ENCODE results near the gene MAS1L.

DNA sequence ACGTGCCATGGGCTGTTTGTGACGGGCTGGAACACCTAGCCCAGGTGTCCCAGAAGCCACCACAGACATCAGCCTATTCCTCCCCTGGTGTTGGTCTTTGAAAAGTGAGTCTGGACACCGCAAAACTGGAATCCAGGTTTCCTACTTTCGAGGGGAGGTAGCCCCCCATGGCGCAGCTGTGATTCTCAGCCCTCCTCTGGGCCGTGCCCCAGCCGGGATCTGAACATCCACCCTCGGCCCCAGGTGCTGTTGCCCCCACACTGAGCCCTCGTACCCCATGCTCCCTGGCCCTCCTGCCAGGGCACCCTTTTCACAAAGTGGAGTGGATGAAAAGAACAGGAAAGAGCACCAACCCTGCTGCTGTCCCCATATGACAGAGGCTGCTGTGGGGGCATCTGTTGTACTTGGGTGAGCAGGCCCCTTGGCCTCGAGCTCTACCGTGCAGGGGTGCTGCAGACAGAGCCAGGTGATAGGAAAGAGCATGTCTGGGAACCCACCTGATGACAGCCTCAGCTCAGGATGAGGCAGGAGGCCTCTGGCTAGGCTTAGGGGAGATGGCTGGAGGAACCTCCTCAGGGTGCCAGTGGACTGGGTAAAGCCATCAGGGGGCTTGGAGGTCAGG lies 18.8 kb upstream of the MAS1L start:
- TF ChIP-seq JUND (IDR thresholded peaks at IDR 0.05), result no peak
- TF ChIP-seq, protein P1, sequence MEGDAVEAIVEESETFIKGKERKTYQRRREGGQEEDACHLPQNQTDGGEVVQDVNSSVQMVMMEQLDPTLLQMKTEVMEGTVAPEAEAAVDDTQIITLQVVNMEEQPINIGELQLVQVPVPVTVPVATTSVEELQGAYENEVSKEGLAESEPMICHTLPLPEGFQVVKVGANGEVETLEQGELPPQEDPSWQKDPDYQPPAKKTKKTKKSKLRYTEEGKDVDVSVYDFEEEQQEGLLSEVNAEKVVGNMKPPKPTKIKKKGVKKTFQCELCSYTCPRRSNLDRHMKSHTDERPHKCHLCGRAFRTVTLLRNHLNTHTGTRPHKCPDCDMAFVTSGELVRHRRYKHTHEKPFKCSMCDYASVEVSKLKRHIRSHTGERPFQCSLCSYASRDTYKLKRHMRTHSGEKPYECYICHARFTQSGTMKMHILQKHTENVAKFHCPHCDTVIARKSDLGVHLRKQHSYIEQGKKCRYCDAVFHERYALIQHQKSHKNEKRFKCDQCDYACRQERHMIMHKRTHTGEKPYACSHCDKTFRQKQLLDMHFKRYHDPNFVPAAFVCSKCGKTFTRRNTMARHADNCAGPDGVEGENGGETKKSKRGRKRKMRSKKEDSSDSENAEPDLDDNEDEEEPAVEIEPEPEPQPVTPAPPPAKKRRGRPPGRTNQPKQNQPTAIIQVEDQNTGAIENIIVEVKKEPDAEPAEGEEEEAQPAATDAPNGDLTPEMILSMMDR (IDR thresholded peaks at IDR 0.05 in 2 of 3, conservative IDR thresholded peaks at IDR 0.05 in 1 of 3; ENCODE audit: borderline replicate concordance in 1 of 3, insufficient read depth in 1 of 3, low read depth in 2 of 3, low read length in 2 of 3), result no peak
- no peak for TF ChIP-seq EZH2 (IDR thresholded peaks at IDR 0.05)
- TF ChIP-seq SIN3A (IDR thresholded peaks at IDR 0.05; ENCODE audit: low read depth), result no peak
- no peak for TF ChIP-seq POLR2A (IDR thresholded peaks at IDR 0.05; ENCODE audit: borderline replicate concordance, extremely low read depth, insufficient read depth, insufficient read length)
- TF ChIP-seq ELF1 (IDR thresholded peaks at IDR 0.05; ENCODE audit: borderline replicate concordance, low read depth), result no peak
- no peak for TF ChIP-seq EZH2phosphoT487 (IDR thresholded peaks at IDR 0.05; ENCODE audit: borderline replicate concordance)
- no peak for TF ChIP-seq EGR1 (IDR thresholded peaks at IDR 0.05; ENCODE audit: low read depth)
- no peak for TF ChIP-seq MAX (IDR thresholded peaks at IDR 0.05)
- no peak for TF ChIP-seq ZNF274 (IDR thresholded peaks at IDR 0.05; ENCODE audit: low read depth, low read length)
- no peak for TF ChIP-seq ZFX (IDR thresholded peaks at IDR 0.05)
- TF ChIP-seq POLR2AphosphoS5 (IDR thresholded peaks at IDR 0.05; ENCODE audit: low read depth, low read length), result no peak

Data from HCT116 (cell line).